Measurements from ENCODE around the gene ASTN2.
"Not testable (repeated sequence)": the region's sequence is repeated elsewhere in the genome, so short reads cannot be mapped to it uniquely, and the experiment has no call there.

- not testable (repeated sequence) for TF ChIP-seq YY1 (IDR thresholded peaks at IDR 0.05; ENCODE audit: insufficient read depth, insufficient read length); SUZ12 (IDR thresholded peaks at IDR 0.05; ENCODE audit: extremely low read depth, insufficient read depth, insufficient read length); ZNF274 (IDR thresholded peaks at IDR 0.05; ENCODE audit: low read depth, low read length)
These were observed 516.7 kb downstream of the ASTN2 start for GRCh38 chr9:116898131-116898530.

Measured in NT2/D1 (cell line).